Measurements from ENCODE around the gene PRKCD.

- TF ChIP-seq ZNF274 (IDR thresholded peaks at IDR 0.05; ENCODE audit: low read depth, low read length) (no peak), SUZ12 (IDR thresholded peaks at IDR 0.05; ENCODE audit: extremely low read depth, insufficient read depth, insufficient read length) (no peak), YY1 (IDR thresholded peaks at IDR 0.05; ENCODE audit: insufficient read depth, insufficient read length) (no peak)
Observed at GRCh38 chr3:53224026-53224425, 63.0 kb downstream of the PRKCD start.

Data from NT2/D1 (cell line).